Measurements from ENCODE around the gene DNAJC1. TPM values are rescaled to one million over a fixed set of nuclear protein-coding genes. Genes with fewer than 3 reads are reported as not detected.

DNAJC1 gene
- total and polyA plus RNA-seq, 10 of the 15 experiments (the other 5 are each of a cell fraction or from before 2014, with no cell fraction given) = 2.5 to 39.3 (median 20.4) TPM

DNA sequence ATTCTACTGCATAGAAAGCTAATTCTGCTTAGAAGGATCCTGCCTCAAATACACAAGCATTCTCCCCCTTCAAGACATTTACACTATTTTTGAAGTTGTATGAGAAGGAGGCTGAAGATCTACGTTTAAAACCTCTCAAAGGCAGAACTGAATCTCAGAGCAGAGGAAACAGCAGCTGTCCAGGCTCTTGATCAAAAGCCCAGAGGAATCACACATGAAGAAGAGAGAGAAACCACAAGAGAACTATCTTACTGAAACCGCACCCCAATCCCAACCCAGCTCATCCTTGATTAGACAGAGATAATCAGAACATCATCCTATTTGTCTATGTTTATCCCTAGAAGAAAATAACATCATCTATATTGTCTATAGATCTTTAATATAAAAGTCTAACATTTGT is 2.2 kb upstream of the DNAJC1 start:
- H4K20me1 ChIP-seq (ENCODE audit: control insufficient read depth, insufficient read depth) = no peaks in the 10 kb centered on the region
- peak overlapping the region; percentile 9 for H2AFZ ChIP-seq (ENCODE audit: control insufficient read depth, low read depth, low read length)
- in situ Hi-C loops (cut with MboI) (loop anchor here (5.0 to 10.0 kb wide), 2 partner anchors 312 to 429 kb away; partner anchors contain the start of gene COMMD3), intact Hi-C loops (cut with micrococcal nuclease; ENCODE audit: unreplicated experiment) (no loop called here)
- no peak overlapping the region for H3K27ac ChIP-seq (ENCODE audit: control insufficient read depth, insufficient read depth)
- H3K79me2 ChIP-seq (ENCODE audit: control insufficient read depth, insufficient read depth, low read length) = peaks cover 22% of the 10 kb centered on the region
- TF ChIP-seq RUNX3 (IDR thresholded peaks at IDR 0.05; ENCODE audit: low read length) = peak; percentile 67; the same call in 1 of the 2 replicates
- no peak for TF ChIP-seq EED (IDR thresholded peaks at IDR 0.05; ENCODE audit: low read depth)
- no peak for TF ChIP-seq ASH2L (IDR thresholded peaks at IDR 0.05; ENCODE audit: borderline replicate concordance, low read depth)
- 0 out of 2 replicates have a peak, but pooled peaks have one; percentile 28 for TF ChIP-seq CBFB (IDR thresholded peaks at IDR 0.05; ENCODE audit: low read depth)
- no peak for TF ChIP-seq SIN3A (IDR thresholded peaks at IDR 0.05; ENCODE audit: low read depth, low read length)
- TF ChIP-seq SREBF2 (IDR thresholded peaks at IDR 0.05; ENCODE audit: low read length) = no peak
- ChIA-PET CTCF (interaction anchor here (0.7 to 2.4 kb wide), 6 partner anchors 9 to 983 kb away, joined by 3 to 16 read pairs (median 8); no protein-coding TSS in a partner anchor), SMC1A (ENCODE audit: uncharacterized antibody, unreplicated experiment) (interaction anchor here (0.5 to 4.8 kb wide), 4 partner anchors 9 to 334 kb away, joined by 3 to 39 read pairs (median 4); no protein-coding TSS in a partner anchor), POLR2A (no interaction called here), RAD21 (ENCODE audit: unreplicated experiment) (interaction anchor here (1.1 to 1.9 kb wide), 2 partner anchors 9 to 12 kb away, joined by 4 to 6 read pairs; no protein-coding TSS in a partner anchor)
- H3K36me3 ChIP-seq (ENCODE audit: control insufficient read depth in 2 of 2, insufficient read depth in 2 of 2, low read length in 1 of 2) = no peaks in the 10 kb centered on the region
- H3K9me3 ChIP-seq (replicated peaks; ENCODE audit: control insufficient read depth, insufficient read depth, low read length) = no peaks in the 10 kb centered on the region
- H3K4me2 ChIP-seq (ENCODE audit: control insufficient read depth, insufficient read depth) = 0 out of 2 replicates have a peak overlapping the region, but pooled peaks have one; percentile 7
- 39% methylated on average over 2 of the region's 2 CpGs for WGBS (ENCODE audit: insufficient coverage, insufficient replicate concordance, low lambda C conversion rate, missing lambda C conversion rate)
- peaks cover 16% of the 10 kb centered on the region for H3K4me1 ChIP-seq (ENCODE audit: control insufficient read depth, insufficient read depth, low read length)
- DNase-seq (ENCODE audit: low read depth, low spot score) = no peak
- ATAC-seq = no peak
- no peak for FAIRE-seq
- no TSS peak for BruUV-seq (replicated peaks)
- H3K9ac ChIP-seq (ENCODE audit: control insufficient read depth, insufficient read depth, low read length) = no peak overlapping the region
- no peaks in the 10 kb centered on the region for H3K27me3 ChIP-seq (replicated peaks in 1 of 2; ENCODE audit: control insufficient read depth in 2 of 2, insufficient read depth in 2 of 2, low read length in 1 of 2)
- H3K4me3 ChIP-seq = no peak overlapping the region

DNA sequence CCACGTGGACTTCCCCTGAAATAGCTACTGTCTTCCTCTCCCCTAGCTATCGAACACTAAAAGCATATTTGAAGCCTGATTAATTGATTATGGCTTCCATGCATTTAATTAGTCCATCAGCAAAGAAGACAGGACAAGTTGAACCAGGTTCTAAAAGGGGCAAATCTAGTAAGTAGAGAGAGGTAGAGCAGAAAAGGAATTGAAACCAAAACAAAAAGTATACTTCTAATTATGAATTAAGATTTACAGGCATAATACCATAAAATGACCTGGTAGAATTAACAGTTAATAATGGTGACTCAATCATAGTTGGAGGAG is 393 bp upstream of the DNAJC1 start:
- Histone ChIP-seq H3K9ac (ENCODE audit: control insufficient read depth, insufficient read depth, low read length) (peak overlapping the region; percentile 63; the same call in 1 of the 2 replicates), H3K79me2 (ENCODE audit: control insufficient read depth, insufficient read depth, low read length) (peaks cover 31% of the 10 kb centered on the region), H3K9me3 (replicated peaks; ENCODE audit: control insufficient read depth, insufficient read depth, low read length) (no peaks in the 10 kb centered on the region), H2AFZ (ENCODE audit: control insufficient read depth, low read depth, low read length) (peak overlapping the region; percentile 95), H4K20me1 (ENCODE audit: control insufficient read depth, insufficient read depth) (no peaks in the 10 kb centered on the region), H3K4me2 (ENCODE audit: control insufficient read depth, insufficient read depth) (peak overlapping the region; percentile 87), H3K36me3 (ENCODE audit: control insufficient read depth in 2 of 2, insufficient read depth in 2 of 2, low read length in 1 of 2) (no peaks in the 10 kb centered on the region), H3K27ac (ENCODE audit: control insufficient read depth, insufficient read depth) (peak overlapping the region; percentile 91), H3K27me3 (replicated peaks in 1 of 2; ENCODE audit: control insufficient read depth in 2 of 2, insufficient read depth in 2 of 2, low read length in 1 of 2) (no peaks in the 10 kb centered on the region), H3K4me1 (ENCODE audit: control insufficient read depth, insufficient read depth, low read length) (peaks cover 16% of the 10 kb centered on the region), H3K4me3 (peak overlapping the region; percentile 78; the same call in 1 of the 2 replicates)
- peak; percentile 0; the same call in 2 of the 3 replicates for ATAC-seq
- RAD21 ChIA-PET (ENCODE audit: unreplicated experiment) = interaction anchor here (0.9 to 3.0 kb wide), 6 partner anchors 11 to 986 kb away, joined by 3 to 22 read pairs (median 5); no protein-coding TSS in a partner anchor
- in situ Hi-C loops (cut with MboI) = loop anchor here (10.0 kb wide), 1 partner anchor 431 kb away; no protein-coding TSS in a partner anchor
- CTCF ChIA-PET = interaction anchor here (0.6 to 3.2 kb wide), 7 partner anchors 9 to 985 kb away, joined by 3 to 29 read pairs (median 5); no protein-coding TSS in a partner anchor
- 3% methylated on average over 2 of the region's 2 CpGs for WGBS (ENCODE audit: insufficient coverage, insufficient replicate concordance, low lambda C conversion rate, missing lambda C conversion rate)
- intact Hi-C loops (cut with micrococcal nuclease; ENCODE audit: unreplicated experiment) = loop anchor here (5.0 kb wide), 5 partner anchors 223 to 433 kb away; partner anchors contain the start of gene BMI1
- no peak for FAIRE-seq
- POLR2A ChIA-PET = interaction anchor here (0.8 to 2.5 kb wide), 5 partner anchors 11 to 707 kb away, joined by 3 to 10 read pairs (median 5); partner anchors contain the start of gene COMMD3
- DNase-seq (ENCODE audit: low read depth, low spot score) = no peak
- SMC1A ChIA-PET (ENCODE audit: uncharacterized antibody, unreplicated experiment) = interaction anchor here (1.0 to 4.8 kb wide), 5 partner anchors 10 to 313 kb away, joined by 3 to 39 read pairs (median 5); partner anchors contain the start of gene COMMD3
- no TSS peak for BruUV-seq (replicated peaks)
- TF ChIP-seq, protein P1, sequence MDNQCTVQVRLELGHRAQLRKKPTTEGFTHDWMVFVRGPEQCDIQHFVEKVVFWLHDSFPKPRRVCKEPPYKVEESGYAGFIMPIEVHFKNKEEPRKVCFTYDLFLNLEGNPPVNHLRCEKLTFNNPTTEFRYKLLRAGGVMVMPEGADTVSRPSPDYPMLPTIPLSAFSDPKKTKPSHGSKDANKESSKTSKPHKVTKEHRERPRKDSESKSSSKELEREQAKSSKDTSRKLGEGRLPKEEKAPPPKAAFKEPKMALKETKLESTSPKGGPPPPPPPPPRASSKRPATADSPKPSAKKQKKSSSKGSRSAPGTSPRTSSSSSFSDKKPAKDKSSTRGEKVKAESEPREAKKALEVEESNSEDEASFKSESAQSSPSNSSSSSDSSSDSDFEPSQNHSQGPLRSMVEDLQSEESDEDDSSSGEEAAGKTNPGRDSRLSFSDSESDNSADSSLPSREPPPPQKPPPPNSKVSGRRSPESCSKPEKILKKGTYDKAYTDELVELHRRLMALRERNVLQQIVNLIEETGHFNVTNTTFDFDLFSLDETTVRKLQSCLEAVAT (IDR thresholded peaks at IDR 0.05) = peak; percentile 54; the same call in 1 of the 2 replicates
- TF ChIP-seq POLR2A (IDR thresholded peaks at IDR 0.05; ENCODE audit: low read depth, low read length) (no peak), EP300 (IDR thresholded peaks at IDR 0.05; ENCODE audit: borderline replicate concordance in 1 of 2, control insufficient read depth in 1 of 2, low read depth in 2 of 2, low read length in 2 of 2) (0 out of 4 replicates have a peak, but pooled peaks of 1 of the 2 experiments have one; percentile 15), STAT1 (conservative IDR thresholded peaks at IDR 0.05) (0 out of 2 replicates have a peak, but pooled peaks have one; percentile 13), MTA2 (IDR thresholded peaks at IDR 0.05; ENCODE audit: low read depth) (no peak), MEF2B (IDR thresholded peaks at IDR 0.05; ENCODE audit: partially characterized antibody, poor library complexity, severe bottlenecking) (peak; percentile 35), RAD51 (IDR thresholded peaks at IDR 0.05) (peak; percentile 4; the same call in 1 of the 2 replicates)
- TF ChIP-seq, protein P2, sequence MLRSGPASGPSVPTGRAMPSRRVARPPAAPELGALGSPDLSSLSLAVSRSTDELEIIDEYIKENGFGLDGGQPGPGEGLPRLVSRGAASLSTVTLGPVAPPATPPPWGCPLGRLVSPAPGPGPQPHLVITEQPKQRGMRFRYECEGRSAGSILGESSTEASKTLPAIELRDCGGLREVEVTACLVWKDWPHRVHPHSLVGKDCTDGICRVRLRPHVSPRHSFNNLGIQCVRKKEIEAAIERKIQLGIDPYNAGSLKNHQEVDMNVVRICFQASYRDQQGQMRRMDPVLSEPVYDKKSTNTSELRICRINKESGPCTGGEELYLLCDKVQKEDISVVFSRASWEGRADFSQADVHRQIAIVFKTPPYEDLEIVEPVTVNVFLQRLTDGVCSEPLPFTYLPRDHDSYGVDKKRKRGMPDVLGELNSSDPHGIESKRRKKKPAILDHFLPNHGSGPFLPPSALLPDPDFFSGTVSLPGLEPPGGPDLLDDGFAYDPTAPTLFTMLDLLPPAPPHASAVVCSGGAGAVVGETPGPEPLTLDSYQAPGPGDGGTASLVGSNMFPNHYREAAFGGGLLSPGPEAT (IDR thresholded peaks at IDR 0.05; ENCODE audit: low read depth) = peak; percentile 4; the same call in 1 of the 2 replicates

Measured in GM12878 (cell line).